Germinal center (tissue), 1 donor: ENCODE measurements around the gene PTCD2.

ENCODE experiments used
- DNase-seq: peaks from one replicate; pipeline ENCODE4 v3.0.0; 2012; ENCODE audit warnings: mixed read lengths, low spot score

PTCD2 gene

GRCh38 chr5:72319976-72320752, at the start of gene PTCD2, which contains the start of gene MRPS27:
Gene PTCD2, plus strand, starts transcription at chr5:72320373. Its CDS starts 10 bp downstream, at chr5:72320383.
Gene MRPS27, minus strand, starts transcription at chr5:72320240. Its CDS starts 19 bp downstream, at chr5:72320221.
- peak; percentile 98 for DNase-seq

GRCh38 chr5:72271702-72272101, 48.5 kb upstream of the PTCD2 start:
- DNase-seq: no peak

GRCh38 chr5:72272398-72272797, 47.8 kb upstream of the PTCD2 start:
- no peak for DNase-seq

- DNase-seq: no peak
Observed at GRCh38 chr5:72273547-72273946, 46.6 kb upstream of the PTCD2 start.

GRCh38 chr5:72276219-72276752, 43.9 kb upstream of the PTCD2 start:
- no peak for DNase-seq

GRCh38 chr5:72280581-72281069, 39.5 kb upstream of the PTCD2 start:
- DNase-seq: peak; percentile 28

- no peak for DNase-seq
Observed at GRCh38 chr5:72281430-72281763, 38.8 kb upstream of the PTCD2 start.

GRCh38 chr5:72281764-72282499, 38.2 kb upstream of the PTCD2 start:
- DNase-seq: no peak

GRCh38 chr5:72282878-72283277, 37.3 kb upstream of the PTCD2 start:
- no peak for DNase-seq

- no peak for DNase-seq
Observed at GRCh38 chr5:72283358-72283757, 36.8 kb upstream of the PTCD2 start.

GRCh38 chr5:72284559-72285423, 35.4 kb upstream of the PTCD2 start:
- peak; percentile 35 for DNase-seq

- no peak for DNase-seq
Observed at GRCh38 chr5:72285424-72285821, 34.8 kb upstream of the PTCD2 start.

- no peak for DNase-seq
Observed at GRCh38 chr5:72286798-72287197, 33.4 kb upstream of the PTCD2 start.

- DNase-seq: no peak
Observed at GRCh38 chr5:72288924-72289323, 31.2 kb upstream of the PTCD2 start.

- DNase-seq: peak; percentile 44
Observed at GRCh38 chr5:72290356-72291133, 29.6 kb upstream of the PTCD2 start.

GRCh38 chr5:72291601-72292000, 28.6 kb upstream of the PTCD2 start:
- no peak for DNase-seq

- no peak for DNase-seq
Observed at GRCh38 chr5:72292411-72292810, 27.8 kb upstream of the PTCD2 start.

- no peak for DNase-seq
Observed at GRCh38 chr5:72293495-72294055, 26.6 kb upstream of the PTCD2 start.

- no peak for DNase-seq
Observed at GRCh38 chr5:72294473-72294872, 25.7 kb upstream of the PTCD2 start.

- no peak for DNase-seq
Observed at GRCh38 chr5:72295539-72295938, 24.6 kb upstream of the PTCD2 start.

GRCh38 chr5:72296256-72296655, 23.9 kb upstream of the PTCD2 start:
- no peak for DNase-seq
